ENCODE results near the gene LRRC45.

DNA sequence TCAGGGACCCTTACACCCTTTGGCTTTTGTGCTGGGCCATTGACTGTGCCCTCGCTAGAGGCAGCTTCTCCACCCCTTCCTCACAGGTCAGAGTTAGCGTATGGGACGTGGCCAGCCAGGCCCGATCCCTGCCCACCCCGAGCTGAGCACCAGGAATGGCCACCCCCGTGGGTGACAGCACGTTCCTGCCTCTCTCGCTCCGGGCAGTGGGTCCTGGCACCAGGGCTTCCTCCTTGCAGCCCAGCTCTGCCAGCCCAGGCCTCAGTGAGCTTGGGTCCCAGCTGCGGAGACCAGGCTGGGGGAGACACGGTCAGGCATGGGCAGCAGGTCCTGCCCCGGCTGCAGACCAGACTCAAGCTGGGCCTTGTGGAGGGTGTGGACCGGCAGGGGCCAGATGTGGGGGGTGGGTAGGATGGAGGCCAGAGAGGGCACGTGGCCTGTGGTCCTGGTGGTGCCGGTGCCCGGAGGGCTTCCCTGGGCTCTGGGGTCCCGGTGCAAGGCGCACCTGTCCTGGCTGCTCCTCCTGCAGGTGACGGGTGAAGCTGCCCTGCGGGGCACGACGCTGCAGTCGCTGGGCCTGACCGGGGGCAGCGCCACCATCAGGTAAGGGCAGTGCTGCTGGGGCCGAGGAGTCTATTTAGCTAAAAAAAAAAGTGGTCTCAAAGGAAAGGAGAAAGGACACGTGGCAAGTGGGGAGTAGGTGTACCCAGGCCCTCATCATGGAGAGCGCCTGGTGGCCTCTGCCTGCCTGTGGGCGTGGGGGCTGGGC, 27.5 kb upstream of the LRRC45 start:
- TF ChIP-seq RARB (CRISPR knock-in tag; IDR thresholded peaks at IDR 0.05) = no peak
- no peak for TF ChIP-seq CSDC2 (CRISPR knock-in tag; IDR thresholded peaks at IDR 0.05)
- no peak for TF ChIP-seq GLIS3 (CRISPR knock-in tag; IDR thresholded peaks at IDR 0.05)
- TF ChIP-seq ARNTL (CRISPR knock-in tag; IDR thresholded peaks at IDR 0.05; ENCODE audit: borderline replicate concordance, low read depth) = no peak
- TF ChIP-seq, protein P1, sequence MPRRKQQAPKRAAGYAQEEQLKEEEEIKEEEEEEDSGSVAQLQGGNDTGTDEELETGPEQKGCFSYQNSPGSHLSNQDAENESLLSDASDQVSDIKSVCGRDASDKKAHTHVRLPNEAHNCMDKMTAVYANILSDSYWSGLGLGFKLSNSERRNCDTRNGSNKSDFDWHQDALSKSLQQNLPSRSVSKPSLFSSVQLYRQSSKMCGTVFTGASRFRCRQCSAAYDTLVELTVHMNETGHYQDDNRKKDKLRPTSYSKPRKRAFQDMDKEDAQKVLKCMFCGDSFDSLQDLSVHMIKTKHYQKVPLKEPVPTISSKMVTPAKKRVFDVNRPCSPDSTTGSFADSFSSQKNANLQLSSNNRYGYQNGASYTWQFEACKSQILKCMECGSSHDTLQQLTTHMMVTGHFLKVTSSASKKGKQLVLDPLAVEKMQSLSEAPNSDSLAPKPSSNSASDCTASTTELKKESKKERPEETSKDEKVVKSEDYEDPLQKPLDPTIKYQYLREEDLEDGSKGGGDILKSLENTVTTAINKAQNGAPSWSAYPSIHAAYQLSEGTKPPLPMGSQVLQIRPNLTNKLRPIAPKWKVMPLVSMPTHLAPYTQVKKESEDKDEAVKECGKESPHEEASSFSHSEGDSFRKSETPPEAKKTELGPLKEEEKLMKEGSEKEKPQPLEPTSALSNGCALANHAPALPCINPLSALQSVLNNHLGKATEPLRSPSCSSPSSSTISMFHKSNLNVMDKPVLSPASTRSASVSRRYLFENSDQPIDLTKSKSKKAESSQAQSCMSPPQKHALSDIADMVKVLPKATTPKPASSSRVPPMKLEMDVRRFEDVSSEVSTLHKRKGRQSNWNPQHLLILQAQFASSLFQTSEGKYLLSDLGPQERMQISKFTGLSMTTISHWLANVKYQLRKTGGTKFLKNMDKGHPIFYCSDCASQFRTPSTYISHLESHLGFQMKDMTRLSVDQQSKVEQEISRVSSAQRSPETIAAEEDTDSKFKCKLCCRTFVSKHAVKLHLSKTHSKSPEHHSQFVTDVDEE (CRISPR knock-in tag; IDR thresholded peaks at IDR 0.05) = no peak
- no peak for TF ChIP-seq PPARA (CRISPR knock-in tag; IDR thresholded peaks at IDR 0.05; ENCODE audit: borderline replicate concordance)
- TF ChIP-seq ESRRG (CRISPR knock-in tag; IDR thresholded peaks at IDR 0.05) = no peak
- no peak for TF ChIP-seq ZFP30 (CRISPR knock-in tag; IDR thresholded peaks at IDR 0.05)
